ENCODE results near the gene DNAH2.
"Not testable (repeated sequence)": the region's sequence is repeated elsewhere in the genome, so short reads cannot be mapped to it uniquely, and the experiment has no call there.

Gene DNAH2

GRCh38 chr17:7853691-7854038 is 136.1 kb downstream of the DNAH2 start:
- DNase-seq: no peak

GRCh38 chr17:7854078-7854777 is 136.7 kb downstream of the DNAH2 start:
- no peak for DNase-seq

GRCh38 chr17:7854851-7855659 is 137.5 kb downstream of the DNAH2 start, which contains the start of gene TMEM88:
Gene TMEM88, plus strand, starts transcription at chr17:7855066. Its CDS starts 9 bp downstream, at chr17:7855075.
- DNase-seq: no peak

GRCh38 chr17:7855660-7856010 is 138.1 kb downstream of the DNAH2 start:
- DNase-seq: no peak

GRCh38 chr17:7856011-7856810 is 138.7 kb downstream of the DNAH2 start:
- peak; percentile 48 for DNase-seq

- DNase-seq: peak; percentile 92
These were observed 139.5 kb downstream of the DNAH2 start, which contains the start of gene NAA38 for GRCh38 chr17:7856811-7857712. Gene NAA38, minus strand, starts transcription at chr17:7857559. Its CDS starts 96 bp downstream, at chr17:7857463.

GRCh38 chr17:7857713-7858521 is 140.4 kb downstream of the DNAH2 start, which contains the start of gene CYB5D1:
Gene CYB5D1, plus strand, starts transcription at chr17:7858003. Its CDS starts 132 bp downstream, at chr17:7858135.
- peak; percentile 86 for DNase-seq

- peak; percentile 58 for DNase-seq
These were observed 140.9 kb downstream of the DNAH2 start for GRCh38 chr17:7858522-7858810.

- no peak for DNase-seq
These were observed 141.5 kb downstream of the DNAH2 start for GRCh38 chr17:7859028-7859427.

GRCh38 chr17:7862692-7863437 is 145.3 kb downstream of the DNAH2 start:
- peak; percentile 45 for DNase-seq

- DNase-seq: not testable (repeated sequence)
These were observed 146.8 kb downstream of the DNAH2 start for GRCh38 chr17:7864384-7864783.

- DNase-seq: no peak
These were observed 147.6 kb downstream of the DNAH2 start for GRCh38 chr17:7864995-7865650.

GRCh38 chr17:7867881-7868329 is 150.4 kb downstream of the DNAH2 start:
- DNase-seq: no peak

- DNase-seq: no peak
These were observed 155.5 kb downstream of the DNAH2 start for GRCh38 chr17:7873051-7873450.

- DNase-seq: no peak
These were observed 158.3 kb downstream of the DNAH2 start for GRCh38 chr17:7875804-7876370.

GRCh38 chr17:7878234-7878633 is 160.7 kb downstream of the DNAH2 start:
- DNase-seq: no peak

GRCh38 chr17:7880076-7880868 is 162.7 kb downstream of the DNAH2 start:
- no peak for DNase-seq

- DNase-seq: no peak
These were observed 163.9 kb downstream of the DNAH2 start for GRCh38 chr17:7881276-7882054.

Measured in activated naive CD4-positive, alpha-beta T cell treated with anti-CD3 and anti-CD28 coated beads, Interleukin-2, amount 50 U/mL, for 16 hours (primary cell).